Measurements from ENCODE around the gene PDS5B. TPM values are rescaled to one million over a fixed set of nuclear protein-coding genes. Genes with fewer than 3 reads are reported as not detected.

PDS5B gene
- total and polyA plus RNA-seq, 10 of the 15 experiments (the other 5 are each of a cell fraction or from before 2014, with no cell fraction given), result 15.4 to 55.3 (median 30.7) TPM

DNA sequence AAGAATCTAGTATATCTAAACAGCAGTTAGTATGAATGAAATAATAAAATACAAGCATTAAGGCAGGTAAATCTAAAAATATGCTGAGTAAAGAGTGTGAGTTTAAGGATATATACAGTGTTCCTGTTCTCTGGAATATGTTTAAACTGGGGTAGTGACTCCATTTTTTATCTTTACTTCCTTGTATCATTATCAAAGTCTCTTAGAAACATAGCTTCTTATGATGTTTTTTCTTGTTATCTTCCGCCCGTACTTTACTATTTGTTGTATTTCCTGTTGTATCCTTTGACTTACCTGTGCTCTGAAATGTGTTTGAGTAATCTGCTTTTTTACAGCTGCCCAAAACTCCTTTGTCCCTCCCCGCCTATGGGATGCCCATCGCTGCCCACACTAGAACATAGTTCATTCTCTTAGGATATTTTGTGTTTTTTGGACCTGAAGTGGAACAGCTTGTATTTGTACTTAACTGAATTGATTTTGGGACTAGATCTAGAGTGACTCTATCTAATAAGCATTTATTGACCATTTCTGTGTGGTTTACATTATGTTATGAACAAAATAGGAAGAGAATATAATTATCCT is 80.8 kb downstream of the PDS5B start:
- no peak for ATAC-seq
- H3K79me2 ChIP-seq (ENCODE audit: control insufficient read depth, insufficient read depth, low read length), result no peaks in the 10 kb centered on the region
- no peak overlapping the region for H3K27ac ChIP-seq (ENCODE audit: control insufficient read depth, insufficient read depth)
- ChIA-PET POLR2A (no interaction called here), RAD21 (ENCODE audit: unreplicated experiment) (interaction anchor here (5.0 kb wide), 1 partner anchor 78 kb away, joined by 30 read pairs; no protein-coding TSS in a partner anchor), SMC1A (ENCODE audit: uncharacterized antibody, unreplicated experiment) (interaction anchor here (1.0 to 5.6 kb wide), 5 partner anchors 8 to 81 kb away, joined by 3 to 47 read pairs (median 10); partner anchors contain the start of gene PDS5B), CTCF (interaction anchor here (0.8 to 9.4 kb wide), 9 partner anchors 8 to 81 kb away, joined by 3 to 90 read pairs (median 3); partner anchors contain the start of gene PDS5B)
- no peak for FAIRE-seq
- in situ Hi-C loops (cut with MboI) (no loop called here), intact Hi-C loops (cut with micrococcal nuclease; ENCODE audit: unreplicated experiment) (no loop called here)
- TF ChIP-seq ZBED1 (IDR thresholded peaks at IDR 0.05; ENCODE audit: borderline replicate concordance) (no peak), CHD4 (IDR thresholded peaks at IDR 0.05) (no peak), MEF2A (IDR thresholded peaks at IDR 0.05; ENCODE audit: insufficient read depth, low read depth, low read length) (no peak), MTA2 (IDR thresholded peaks at IDR 0.05; ENCODE audit: low read depth) (no peak), TARDBP (IDR thresholded peaks at IDR 0.05; ENCODE audit: borderline replicate concordance) (no peak), ZNF207 (IDR thresholded peaks at IDR 0.05; ENCODE audit: borderline replicate concordance) (no peak), NFIC (IDR thresholded peaks at IDR 0.05; ENCODE audit: low read depth, low read length) (no peak), ZBTB11 (CRISPR knock-in tag; IDR thresholded peaks at IDR 0.05) (no peak), SKIL (IDR thresholded peaks at IDR 0.05; ENCODE audit: low read depth, poor library complexity, severe bottlenecking) (no peak), SRF (IDR thresholded peaks at IDR 0.05; ENCODE audit: low read depth in 2 of 2, low read length in 2 of 2) (no peak), IRF4 (IDR thresholded peaks at IDR 0.05; ENCODE audit: low read depth, low read length) (no peak), HDAC6 (IDR thresholded peaks at IDR 0.05; ENCODE audit: unreplicated experiment) (no peak), KAT2A (conservative IDR thresholded peaks at IDR 0.05; ENCODE audit: control insufficient read depth, low read depth, low read length) (no peak), POU2F2 (IDR thresholded peaks at IDR 0.05; ENCODE audit: borderline replicate concordance, low read depth, low read length) (no peak), RAD51 (IDR thresholded peaks at IDR 0.05) (no peak)
- TF ChIP-seq, protein P1, sequence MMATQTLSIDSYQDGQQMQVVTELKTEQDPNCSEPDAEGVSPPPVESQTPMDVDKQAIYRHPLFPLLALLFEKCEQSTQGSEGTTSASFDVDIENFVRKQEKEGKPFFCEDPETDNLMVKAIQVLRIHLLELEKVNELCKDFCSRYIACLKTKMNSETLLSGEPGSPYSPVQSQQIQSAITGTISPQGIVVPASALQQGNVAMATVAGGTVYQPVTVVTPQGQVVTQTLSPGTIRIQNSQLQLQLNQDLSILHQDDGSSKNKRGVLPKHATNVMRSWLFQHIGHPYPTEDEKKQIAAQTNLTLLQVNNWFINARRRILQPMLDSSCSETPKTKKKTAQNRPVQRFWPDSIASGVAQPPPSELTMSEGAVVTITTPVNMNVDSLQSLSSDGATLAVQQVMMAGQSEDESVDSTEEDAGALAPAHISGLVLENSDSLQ (IDR thresholded peaks at IDR 0.05), result no peak
- TF ChIP-seq, protein P2, sequence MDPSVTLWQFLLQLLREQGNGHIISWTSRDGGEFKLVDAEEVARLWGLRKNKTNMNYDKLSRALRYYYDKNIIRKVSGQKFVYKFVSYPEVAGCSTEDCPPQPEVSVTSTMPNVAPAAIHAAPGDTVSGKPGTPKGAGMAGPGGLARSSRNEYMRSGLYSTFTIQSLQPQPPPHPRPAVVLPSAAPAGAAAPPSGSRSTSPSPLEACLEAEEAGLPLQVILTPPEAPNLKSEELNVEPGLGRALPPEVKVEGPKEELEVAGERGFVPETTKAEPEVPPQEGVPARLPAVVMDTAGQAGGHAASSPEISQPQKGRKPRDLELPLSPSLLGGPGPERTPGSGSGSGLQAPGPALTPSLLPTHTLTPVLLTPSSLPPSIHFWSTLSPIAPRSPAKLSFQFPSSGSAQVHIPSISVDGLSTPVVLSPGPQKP (IDR thresholded peaks at IDR 0.05; ENCODE audit: low read depth, low read length), result no peak
- no peak overlapping the region for H2AFZ ChIP-seq (ENCODE audit: control insufficient read depth, low read depth, low read length)
- no peaks in the 10 kb centered on the region for H3K27me3 ChIP-seq (replicated peaks in 1 of 2; ENCODE audit: control insufficient read depth in 2 of 2, insufficient read depth in 2 of 2, low read length in 1 of 2)
- H3K4me3 ChIP-seq, result no peak overlapping the region
- no TSS peak for BruUV-seq (replicated peaks)
- H3K36me3 ChIP-seq (ENCODE audit: control insufficient read depth in 2 of 2, insufficient read depth in 2 of 2, low read length in 1 of 2), result no peaks in the 10 kb centered on the region; a peak in 1 of 4 replicates
- WGBS (ENCODE audit: insufficient coverage, insufficient replicate concordance, low lambda C conversion rate, missing lambda C conversion rate), result 96% methylated on average over 4 of the region's 4 CpGs
- H3K4me2 ChIP-seq (ENCODE audit: control insufficient read depth, insufficient read depth), result no peak overlapping the region
- no peaks in the 10 kb centered on the region for H4K20me1 ChIP-seq (ENCODE audit: control insufficient read depth, insufficient read depth)
- H3K9me3 ChIP-seq (replicated peaks; ENCODE audit: control insufficient read depth, insufficient read depth, low read length), result no peaks in the 10 kb centered on the region
- no peak overlapping the region for H3K9ac ChIP-seq (ENCODE audit: control insufficient read depth, insufficient read depth, low read length)
- no peaks in the 10 kb centered on the region for H3K4me1 ChIP-seq (ENCODE audit: control insufficient read depth, insufficient read depth, low read length)
- DNase-seq (ENCODE audit: low read depth, low spot score), result no peak

Measured in GM12878 (cell line).